Muscle layer of duodenum (tissue), 2 donors: ENCODE results near the gene ZSWIM5.
"Not testable (repeated sequence)": the region's sequence is repeated elsewhere in the genome, so short reads cannot be mapped to it uniquely, and the experiment has no call there.

Experiments
- H3K27ac ChIP-seq: one replicate; pipeline ENCODE4 v1.7.0; 2013; ENCODE audit warnings: mild to moderate bottlenecking, low read length
- H3K27me3 ChIP-seq: one replicate; pipeline ENCODE4 v1.7.0; 2013; ENCODE audit warnings: low read depth, mild to moderate bottlenecking, control low read depth, low read length
- H3K36me3 ChIP-seq, 2 donors: one replicate each; pipeline ENCODE4 v1.7.0; 2013; ENCODE audit warnings: low read length in 2 of 2, control low read depth in 1 of 2, mild to moderate bottlenecking in 1 of 2; ENCODE audit not compliant: insufficient read depth in 2 of 2, control insufficient read depth in 1 of 2
- H3K4me1 ChIP-seq, 2 donors: one replicate each; pipeline ENCODE4 v1.7.0; 2013; ENCODE audit warnings: low read length in 2 of 2, mild to moderate bottlenecking in 2 of 2, control low read depth in 1 of 2, moderate library complexity in 1 of 2; ENCODE audit not compliant: insufficient read depth in 2 of 2, control insufficient read depth in 1 of 2
- H3K4me3 ChIP-seq, 2 donors: one replicate each; pipeline ENCODE4 v1.7.0; 2013; ENCODE audit warnings: low read length in 2 of 2, low read depth in 1 of 2, mild to moderate bottlenecking in 1 of 2
- H3K9me3 ChIP-seq, 2 donors: one replicate each; pipeline ENCODE4 v1.7.0; 2013; ENCODE audit warnings: low read length in 2 of 2, control low read depth in 1 of 2, mild to moderate bottlenecking in 1 of 2; ENCODE audit not compliant: control insufficient read depth in 1 of 2
- donor health status: healthy.

Gene ZSWIM5

DNA sequence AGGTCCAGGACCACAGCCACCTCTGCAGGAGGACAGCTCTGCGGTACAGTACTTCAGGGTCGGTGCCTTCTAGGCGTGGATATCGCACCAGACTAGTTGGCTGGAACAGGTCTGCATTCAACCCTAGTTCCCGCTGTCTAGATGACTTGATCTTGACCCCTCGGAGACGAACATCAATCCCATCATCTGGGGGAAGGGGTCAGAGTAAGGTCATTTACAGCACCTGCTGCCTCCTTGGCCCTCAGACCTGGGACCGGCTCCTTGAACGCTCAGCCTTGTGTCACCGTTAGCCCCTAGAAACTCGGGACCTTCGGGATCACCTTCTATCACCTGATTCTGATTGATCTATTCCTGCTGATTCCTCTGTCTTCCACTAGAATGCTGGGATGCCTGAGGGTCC lies 197.9 kb downstream of the ZSWIM5 start:
- H3K4me1 ChIP-seq = peaks cover 16 to 34% of the 10 kb centered on the region in 2 donors
- peaks cover 51 to 61% of the 10 kb centered on the region in 2 donors for H3K36me3 ChIP-seq
- no peaks in the 10 kb centered on the region for H3K9me3 ChIP-seq

DNA sequence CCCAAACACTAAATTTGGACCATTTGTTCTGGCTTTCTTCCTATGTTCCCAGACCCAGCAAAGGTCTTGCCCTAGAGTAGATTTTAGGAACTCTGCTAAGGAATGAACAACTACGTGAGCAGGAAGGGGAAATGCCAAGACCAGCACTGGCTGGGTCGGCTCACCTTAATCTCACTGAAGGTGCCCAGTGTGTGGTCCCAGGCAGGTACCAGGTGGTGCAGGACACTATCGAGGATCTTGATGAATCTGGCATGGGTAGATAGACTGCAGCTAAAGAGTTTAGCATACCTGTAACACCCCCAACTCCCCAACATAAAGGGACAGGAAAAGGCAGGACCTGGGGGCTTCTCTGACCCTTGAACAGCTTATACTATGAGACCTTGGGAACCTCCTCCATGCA lies 198.3 kb downstream of the ZSWIM5 start:
- Histone ChIP-seq H3K9me3 (no peaks in the 10 kb centered on the region), H3K4me3 (no peak overlapping the region), H3K36me3 (peaks cover 56 to 63% of the 10 kb centered on the region in 2 donors), H3K27me3 (no peaks in the 10 kb centered on the region), H3K27ac (no peak overlapping the region), H3K4me1 (peaks cover 16 to 30% of the 10 kb centered on the region in 2 donors)

More for the DNA sequence above, 197.9 kb downstream of the ZSWIM5 start:
- Histone ChIP-seq H3K27me3 (no peaks in the 10 kb centered on the region), H3K27ac (no peak overlapping the region), H3K4me3 (no peak overlapping the region)

DNA sequence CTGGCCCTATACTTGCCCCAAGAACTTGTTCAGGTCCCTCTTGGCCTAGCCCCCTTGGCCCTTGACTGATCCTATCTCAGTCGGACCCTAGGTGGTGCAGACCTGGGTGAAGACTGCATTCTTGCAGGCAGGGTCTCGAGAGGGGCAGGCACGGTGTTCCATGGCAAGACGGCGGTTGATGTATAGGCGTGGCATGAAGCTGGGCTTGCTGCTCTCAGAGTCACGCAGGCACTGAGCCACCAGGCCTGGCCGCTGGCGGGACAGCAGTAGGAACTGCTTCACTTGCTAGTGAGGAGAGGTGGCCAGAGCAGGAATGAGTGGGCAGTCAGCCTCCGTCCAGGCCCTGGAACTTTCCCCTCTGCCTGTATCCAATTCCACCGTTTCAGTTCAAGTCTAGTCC lies 199.1 kb downstream of the ZSWIM5 start:
- Histone ChIP-seq H3K36me3 (peaks cover 63 to 70% of the 10 kb centered on the region in 2 donors), H3K9me3 (no peaks in the 10 kb centered on the region), H3K27ac (no peak overlapping the region), H3K4me1 (peaks cover 16 to 22% of the 10 kb centered on the region in 2 donors), H3K4me3 (no peak overlapping the region), H3K27me3 (no peaks in the 10 kb centered on the region)

DNA sequence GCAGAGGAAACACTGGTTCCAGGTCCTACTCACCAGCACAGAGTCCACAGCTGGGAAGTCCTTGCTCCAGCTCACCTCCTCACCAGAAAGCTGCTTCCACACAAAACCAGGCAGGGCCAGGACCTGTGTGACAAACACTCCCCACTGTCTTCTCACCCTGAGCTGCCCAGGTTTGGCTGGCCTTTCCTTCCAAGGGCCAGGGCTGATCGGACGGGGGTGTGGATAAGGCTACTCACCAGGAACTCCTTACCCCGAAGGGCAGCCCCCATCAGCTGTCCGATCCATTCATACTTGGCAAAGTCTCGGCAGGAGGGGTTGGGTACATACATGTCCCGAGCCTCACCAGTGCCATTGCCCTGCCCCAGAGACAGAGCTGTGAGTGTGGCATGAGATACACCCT lies 200.6 kb downstream of the ZSWIM5 start:
- Histone ChIP-seq H3K4me3 (no peak overlapping the region), H3K27me3 (no peaks in the 10 kb centered on the region), H3K27ac (no peak overlapping the region), H3K36me3 (peaks cover 65 to 76% of the 10 kb centered on the region in 2 donors), H3K9me3 (no peaks in the 10 kb centered on the region), H3K4me1 (peaks cover 8 to 14% of the 10 kb centered on the region in 2 donors)

DNA sequence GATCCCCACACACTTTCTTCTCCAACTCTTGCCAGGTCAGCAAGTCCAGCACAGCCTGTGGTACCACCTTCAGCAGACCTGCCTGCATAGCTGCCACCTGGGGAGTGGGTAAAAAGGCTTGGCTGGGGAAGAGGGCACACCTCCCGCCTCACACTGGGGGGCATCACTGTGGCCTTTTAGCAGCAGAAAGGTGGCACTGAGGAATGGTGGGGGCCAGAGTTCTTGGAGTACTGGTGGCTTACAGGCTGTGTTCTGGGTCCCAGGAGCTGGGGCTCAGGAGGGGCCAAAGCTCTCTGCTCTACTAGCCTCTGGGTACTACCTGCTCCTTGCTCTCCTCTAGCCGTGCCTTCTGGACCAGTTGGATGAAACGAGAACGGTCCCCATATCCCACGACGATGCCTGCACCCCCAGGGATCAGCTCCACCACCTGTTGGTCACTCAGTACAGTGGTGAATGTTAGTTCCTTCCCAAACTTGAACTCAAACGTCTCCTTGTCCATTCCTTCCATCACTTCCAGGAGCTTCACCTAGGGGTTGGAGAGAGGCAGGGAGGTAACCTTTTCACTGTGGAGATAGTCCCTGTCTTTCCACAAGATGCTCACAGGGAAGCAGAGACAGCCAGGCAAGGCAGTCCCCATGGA lies 202.0 kb downstream of the ZSWIM5 start:
- H3K4me1 ChIP-seq = peaks cover 0 to 4% of the 10 kb centered on the region in 2 donors
- H3K4me3 ChIP-seq = no peak overlapping the region
- H3K36me3 ChIP-seq = peaks cover 65 to 75% of the 10 kb centered on the region in 2 donors
- H3K9me3 ChIP-seq = no peaks in the 10 kb centered on the region
- H3K27me3 ChIP-seq = no peaks in the 10 kb centered on the region
- no peak overlapping the region for H3K27ac ChIP-seq

DNA sequence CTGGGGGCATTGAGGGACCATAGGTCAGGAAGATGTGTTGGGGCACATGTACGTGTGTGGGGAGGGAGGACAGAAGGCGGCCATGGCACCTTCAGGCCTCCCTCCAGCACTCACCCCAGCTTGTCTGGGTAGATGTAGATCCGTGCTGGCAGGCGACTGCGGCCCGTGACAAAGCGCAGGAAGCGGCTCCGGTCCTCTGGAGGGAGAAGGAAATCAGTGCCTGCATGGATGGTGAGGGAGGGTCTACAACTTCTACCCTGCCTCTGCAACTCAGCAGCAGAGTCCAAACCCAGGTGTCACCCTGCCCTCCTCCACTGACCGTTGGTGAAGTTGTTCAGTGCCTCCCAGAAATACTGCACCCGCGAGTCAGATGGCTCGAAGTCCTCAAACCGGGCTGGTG lies 202.7 kb downstream of the ZSWIM5 start:
- Histone ChIP-seq H3K4me3 (no peak overlapping the region), H3K36me3 (peaks cover 62 to 68% of the 10 kb centered on the region in 2 donors)

DNA sequence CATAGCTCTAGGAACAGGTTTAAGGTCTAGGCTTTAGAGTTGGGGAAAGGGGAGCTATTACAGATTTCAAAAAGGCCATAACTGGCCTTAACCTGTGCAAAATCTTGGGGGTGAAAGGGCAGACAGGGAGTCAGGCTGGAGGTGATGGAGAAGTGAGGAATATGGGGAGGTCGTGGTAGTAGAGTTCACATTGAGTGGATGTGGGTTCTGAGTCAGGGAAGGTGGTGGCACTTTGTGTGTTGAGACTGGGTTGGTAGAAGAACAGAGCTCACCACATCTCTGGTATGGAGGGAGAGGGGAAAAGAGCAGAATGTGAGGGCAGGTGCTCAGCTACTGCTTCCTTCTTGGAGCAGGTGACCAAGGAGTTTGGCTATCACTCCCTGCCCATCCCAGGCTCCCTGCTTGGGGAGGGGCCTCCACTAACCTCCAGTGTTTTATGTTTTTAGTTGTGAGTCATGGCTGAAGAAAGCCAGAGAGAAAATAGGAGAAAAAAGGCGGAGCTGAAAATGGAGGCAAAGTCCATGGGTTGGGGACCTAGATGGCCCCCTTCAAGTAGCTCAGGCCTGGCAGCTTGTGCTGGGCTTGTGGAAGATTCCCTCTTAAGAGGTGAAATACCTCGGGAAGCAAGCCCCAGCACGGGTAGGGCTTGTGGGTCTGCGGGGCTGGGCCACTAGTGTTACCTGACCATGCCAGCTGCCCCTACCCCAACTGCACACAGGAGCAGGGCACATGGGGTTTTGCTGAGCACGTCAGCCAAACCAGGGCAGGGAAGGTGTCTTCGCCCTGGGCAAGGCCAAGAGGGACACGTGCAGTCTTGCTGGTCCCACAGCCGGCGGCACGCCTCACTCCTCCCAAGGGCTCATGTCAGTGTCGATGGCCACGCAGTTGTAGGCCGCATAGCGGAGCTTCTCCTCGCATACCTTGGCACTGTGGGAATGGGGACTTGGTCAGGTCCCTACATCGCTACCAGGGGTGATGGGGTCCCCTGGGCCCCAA lies 203.5 kb downstream of the ZSWIM5 start:
- H3K4me3 ChIP-seq = no peak overlapping the region
- no peaks in the 10 kb centered on the region for H3K4me1 ChIP-seq
- H3K27me3 ChIP-seq = no peaks in the 10 kb centered on the region
- H3K9me3 ChIP-seq = no peaks in the 10 kb centered on the region
- H3K27ac ChIP-seq = no peak overlapping the region
- peaks cover 54 to 61% of the 10 kb centered on the region in 2 donors for H3K36me3 ChIP-seq

More for the DNA sequence above, 202.7 kb downstream of the ZSWIM5 start:
- H3K27me3 ChIP-seq = no peaks in the 10 kb centered on the region
- no peaks in the 10 kb centered on the region for H3K4me1 ChIP-seq
- H3K9me3 ChIP-seq = no peaks in the 10 kb centered on the region
- no peak overlapping the region for H3K27ac ChIP-seq

DNA sequence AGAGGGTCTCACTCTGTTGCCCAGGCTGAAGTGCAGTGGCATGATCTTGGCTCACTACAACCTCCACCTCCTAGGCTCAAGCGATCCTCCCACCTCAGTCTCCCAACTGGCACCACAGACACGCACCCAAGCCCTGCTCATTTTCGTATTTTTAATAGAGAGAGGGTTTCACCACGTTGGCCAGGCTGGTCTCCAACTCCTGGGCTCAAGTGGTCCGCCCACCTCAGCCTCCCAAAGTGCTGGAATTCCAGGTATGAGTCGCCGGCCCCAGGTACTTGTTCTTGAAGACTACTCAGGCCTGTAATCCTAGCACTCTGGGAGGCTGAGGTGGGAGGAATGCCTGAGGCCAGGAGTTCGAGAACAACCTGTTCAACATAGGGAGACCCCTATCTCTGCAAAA lies 204.8 kb downstream of the ZSWIM5 start:
- peaks cover 40 to 47% of the 10 kb centered on the region in 2 donors for H3K36me3 ChIP-seq

DNA sequence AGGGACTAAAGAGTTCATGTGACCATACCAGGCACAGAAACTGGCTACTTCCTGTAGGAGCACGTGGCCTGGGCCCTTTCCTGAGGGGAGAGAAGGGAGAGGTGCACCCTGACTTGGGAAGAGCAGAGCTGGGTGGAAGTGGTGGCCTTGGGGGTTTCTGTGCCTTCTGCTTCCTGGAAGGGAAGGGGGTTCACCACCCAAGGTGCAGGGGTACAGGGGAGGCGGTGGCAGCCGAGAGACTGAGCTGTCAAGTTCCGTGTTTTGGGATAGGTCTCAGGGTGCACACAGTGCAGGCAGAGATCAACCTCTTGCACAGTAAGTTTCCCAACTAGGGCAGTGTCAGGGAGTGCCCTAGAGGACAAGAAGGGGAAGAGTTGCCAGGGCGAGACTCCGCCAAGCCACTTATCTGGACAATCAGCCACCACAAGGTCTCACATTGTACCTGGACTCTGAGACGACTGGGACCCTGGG lies 205.4 kb downstream of the ZSWIM5 start:
- no peak overlapping the region for H3K27ac ChIP-seq
- peaks cover 38 to 43% of the 10 kb centered on the region in 2 donors for H3K36me3 ChIP-seq

More for the DNA sequence above, 204.8 kb downstream of the ZSWIM5 start:
- H3K27me3 ChIP-seq, H3K27ac ChIP-seq, H3K9me3 ChIP-seq, H3K4me1 ChIP-seq, H3K4me3 ChIP-seq: not testable (repeated sequence)

DNA sequence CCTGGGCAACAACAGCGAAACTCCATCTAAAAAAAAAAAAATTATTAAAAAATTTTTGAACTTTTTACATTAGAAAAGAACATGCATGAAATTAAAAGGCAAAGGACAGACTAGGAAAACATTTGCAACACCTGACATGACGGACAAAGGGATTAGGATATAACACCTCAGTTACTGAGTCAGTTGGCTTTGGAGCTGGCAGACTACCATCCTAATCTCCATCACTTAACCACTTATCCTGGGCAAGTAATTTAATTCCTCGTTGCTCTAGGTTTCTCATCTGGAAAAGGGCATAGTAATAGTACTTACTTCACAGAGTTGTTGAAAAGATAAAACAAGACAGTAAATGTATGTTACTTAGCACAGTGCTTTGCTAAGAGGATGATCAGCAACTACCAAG lies 207.2 kb downstream of the ZSWIM5 start:
- no peaks in the 10 kb centered on the region for H3K4me1 ChIP-seq
- peaks cover 20 to 25% of the 10 kb centered on the region in 2 donors for H3K36me3 ChIP-seq
- H3K4me3 ChIP-seq = no peak overlapping the region
- no peak overlapping the region for H3K27ac ChIP-seq
- no peaks in the 10 kb centered on the region for H3K9me3 ChIP-seq
- no peaks in the 10 kb centered on the region for H3K27me3 ChIP-seq

More for the DNA sequence above, 205.4 kb downstream of the ZSWIM5 start:
- Histone ChIP-seq H3K27me3 (no peaks in the 10 kb centered on the region), H3K9me3 (no peaks in the 10 kb centered on the region), H3K4me1 (no peaks in the 10 kb centered on the region), H3K4me3 (no peak overlapping the region)

DNA sequence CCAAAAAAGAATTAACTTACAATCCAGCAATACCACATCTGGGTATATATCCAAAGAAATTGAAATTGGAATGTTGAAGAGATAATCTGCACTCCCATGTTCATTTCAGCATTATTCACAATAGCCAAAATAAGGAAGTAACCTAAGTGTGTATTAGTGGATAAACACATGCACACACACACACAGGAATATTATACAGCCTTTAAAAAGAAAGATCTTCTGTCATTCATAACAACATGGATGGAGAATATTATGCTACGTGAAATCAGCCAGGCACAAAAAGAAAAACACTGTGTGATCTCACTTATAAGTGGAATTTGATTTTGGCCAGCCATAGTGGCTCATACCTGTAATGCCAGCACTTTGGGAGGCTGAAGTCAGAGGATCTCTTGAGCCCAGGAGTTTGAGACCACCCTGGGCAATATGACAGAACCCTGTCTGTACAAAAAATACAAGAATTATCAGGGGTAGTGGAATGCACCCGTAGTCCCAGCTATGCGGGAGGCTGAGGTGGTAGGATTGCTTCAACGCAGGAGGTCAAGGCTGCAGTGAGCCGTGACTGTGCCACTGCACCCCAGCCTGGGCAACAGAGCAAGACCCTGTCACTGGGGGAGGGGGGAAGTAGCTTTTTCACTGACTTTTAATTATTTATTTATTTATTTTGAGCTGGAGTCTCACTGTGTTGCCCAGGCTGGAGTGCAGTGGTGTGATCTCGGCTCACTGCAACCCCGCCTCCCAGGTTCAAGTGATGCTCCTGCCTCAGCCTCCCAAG lies 210.8 kb downstream of the ZSWIM5 start:
- H3K27me3 ChIP-seq = no peaks in the 10 kb centered on the region
- no peak overlapping the region for H3K4me3 ChIP-seq
- H3K27ac ChIP-seq = no peak overlapping the region
- H3K36me3 ChIP-seq = no peaks in the 10 kb centered on the region
- no peaks in the 10 kb centered on the region for H3K9me3 ChIP-seq
- H3K4me1 ChIP-seq = no peaks in the 10 kb centered on the region
